ENCODE measurements around the gene MCAT. TPM values are rescaled to one million over a fixed set of nuclear protein-coding genes. Genes with fewer than 3 reads are reported as not detected.
A peak's percentile ranks its signal among the peaks of the same experiment; 100 is the strongest.

The MCAT gene
- total RNA-seq, 1 donor from 2014 or later: 6.8 TPM

DNA sequence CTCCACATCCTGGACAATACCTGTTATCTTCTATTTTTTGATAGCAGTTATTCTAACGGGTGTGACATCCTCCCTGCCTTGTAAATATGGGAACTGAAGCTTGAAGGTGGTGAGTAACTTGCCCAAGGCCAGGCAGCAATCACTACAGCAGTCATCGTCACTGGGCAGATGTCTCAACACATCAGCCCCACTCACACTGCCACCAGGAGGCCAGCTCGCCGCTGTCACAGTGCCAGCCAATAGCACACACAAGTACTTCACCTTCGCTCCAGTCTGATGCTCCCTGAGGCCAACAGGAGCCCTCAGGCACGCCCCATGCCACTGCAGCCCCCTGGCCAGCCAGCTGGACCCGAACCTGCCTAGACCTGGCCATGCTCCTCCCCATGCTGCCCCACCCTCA is 49.1 kb downstream of the MCAT start:
- DNase-seq (ENCODE audit: low read depth in 2 of 2): peak in 1 of 2 donors; percentile 21

DNA sequence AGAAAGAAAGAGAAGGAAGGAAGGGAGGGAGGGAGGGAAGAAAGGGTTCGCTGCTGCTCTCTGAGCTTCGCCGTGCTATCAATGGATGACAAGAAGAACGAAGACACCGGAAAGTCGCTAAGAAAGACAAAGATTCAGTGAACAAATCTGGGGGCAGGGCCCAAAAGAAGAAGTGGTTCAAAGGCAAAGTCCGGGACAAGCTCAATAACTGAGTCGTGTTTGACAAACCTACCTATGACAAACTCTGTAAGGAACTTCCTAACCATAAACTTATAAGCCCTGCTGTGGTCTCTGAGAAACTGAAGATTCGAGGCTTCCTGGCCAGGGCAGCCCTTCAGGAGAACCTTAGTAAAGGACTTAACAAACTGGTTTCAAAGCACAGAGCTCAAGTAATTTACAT is 51.1 kb downstream of the MCAT start:
- no peak for DNase-seq (ENCODE audit: low read depth in 2 of 2)

DNA sequence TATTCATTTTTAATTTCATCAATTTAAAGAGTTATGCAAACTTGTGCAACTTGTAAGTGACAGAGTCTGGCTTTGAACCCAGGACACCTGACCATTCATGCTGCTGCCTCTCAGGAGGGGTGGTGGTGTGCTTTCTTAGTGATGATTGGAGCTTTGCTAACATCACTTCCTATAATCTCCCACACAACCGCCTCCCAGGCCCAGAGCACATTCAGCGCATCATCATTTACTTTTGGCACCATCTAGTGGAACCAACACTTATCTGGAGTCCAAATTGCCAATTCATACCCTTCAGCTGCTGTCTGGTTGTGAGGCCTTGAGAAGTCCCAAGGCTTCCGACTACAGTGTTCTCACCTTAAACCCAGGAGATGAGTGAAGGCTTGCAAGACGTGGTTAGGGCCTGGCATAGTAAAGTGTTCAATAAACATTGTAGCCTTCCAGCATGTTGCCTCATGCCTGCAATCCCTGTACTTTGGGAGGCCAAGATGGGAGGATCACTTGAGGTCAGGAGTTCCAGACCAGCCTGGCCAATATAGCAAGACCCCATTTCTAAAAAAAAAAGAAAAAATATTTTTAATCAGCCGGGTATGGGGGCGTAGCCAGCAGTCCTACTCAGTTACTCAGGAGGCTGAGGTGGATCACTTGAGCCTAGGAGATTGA is 52.9 kb downstream of the MCAT start:
- DNase-seq (ENCODE audit: low read depth in 2 of 2): peak; percentile 86 to 89

DNA sequence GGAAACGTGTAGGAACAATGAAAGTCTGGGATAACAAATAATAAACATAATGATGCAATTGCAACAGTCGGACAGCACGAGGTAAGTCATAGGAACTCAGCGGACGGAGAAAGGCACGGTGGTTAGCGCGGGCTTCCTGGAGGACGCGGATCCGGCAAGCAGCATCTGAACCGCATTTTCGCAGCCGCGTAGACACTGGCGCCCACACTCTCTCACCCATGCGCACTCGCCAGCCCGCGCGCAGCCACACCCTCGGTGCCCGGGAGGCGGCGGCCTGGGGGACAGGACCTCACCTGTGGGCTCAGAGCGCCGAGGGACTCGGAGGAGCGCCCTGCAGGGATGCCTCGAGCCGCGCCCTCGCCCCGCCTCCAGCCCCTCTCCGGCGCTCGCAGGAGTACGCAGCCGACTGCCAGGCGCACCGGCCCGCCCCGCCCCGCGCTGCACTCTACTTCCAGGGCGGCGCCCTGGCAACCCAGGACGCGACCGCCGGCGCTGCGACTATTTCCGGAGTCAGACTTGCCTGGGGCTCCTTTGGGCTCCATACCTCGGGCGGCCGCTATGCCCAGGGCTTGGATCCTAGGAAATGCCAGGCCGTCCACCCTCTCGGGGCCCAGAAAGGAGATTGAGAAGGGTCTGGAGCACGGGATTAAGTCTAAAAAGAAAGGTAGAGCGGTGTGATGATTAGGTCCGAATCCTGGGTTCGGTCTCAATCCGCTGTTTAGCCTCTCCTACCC is 54.0 kb downstream of the MCAT start, which contains the start of gene TTLL1:
TSS of gene TTLL1 (minus strand) at position 408 of the 734 bp plus-strand sequence. CDS start 13,805 bp downstream, outside the sequence.
- DNase-seq (ENCODE audit: low read depth in 2 of 2): peak; percentile 43 to 87

DNA sequence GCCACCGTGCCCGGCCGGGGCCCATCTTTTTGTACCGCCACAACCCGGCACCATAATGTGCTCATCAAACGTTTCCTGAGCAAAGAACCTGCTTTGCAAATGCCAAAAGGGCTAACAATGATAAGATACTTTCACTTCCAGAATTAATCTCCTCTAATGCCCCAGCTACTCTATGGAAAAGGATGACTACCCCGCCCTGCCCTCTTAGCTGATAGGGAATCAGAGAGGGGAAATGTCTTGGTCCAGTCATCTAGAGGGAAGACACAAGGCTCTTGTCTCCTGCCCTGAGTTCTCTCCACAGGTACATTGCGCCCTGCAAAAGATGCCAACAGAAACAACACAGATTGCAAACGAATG is 54.6 kb downstream of the MCAT start:
- DNase-seq (ENCODE audit: low read depth in 2 of 2): no peak

DNA sequence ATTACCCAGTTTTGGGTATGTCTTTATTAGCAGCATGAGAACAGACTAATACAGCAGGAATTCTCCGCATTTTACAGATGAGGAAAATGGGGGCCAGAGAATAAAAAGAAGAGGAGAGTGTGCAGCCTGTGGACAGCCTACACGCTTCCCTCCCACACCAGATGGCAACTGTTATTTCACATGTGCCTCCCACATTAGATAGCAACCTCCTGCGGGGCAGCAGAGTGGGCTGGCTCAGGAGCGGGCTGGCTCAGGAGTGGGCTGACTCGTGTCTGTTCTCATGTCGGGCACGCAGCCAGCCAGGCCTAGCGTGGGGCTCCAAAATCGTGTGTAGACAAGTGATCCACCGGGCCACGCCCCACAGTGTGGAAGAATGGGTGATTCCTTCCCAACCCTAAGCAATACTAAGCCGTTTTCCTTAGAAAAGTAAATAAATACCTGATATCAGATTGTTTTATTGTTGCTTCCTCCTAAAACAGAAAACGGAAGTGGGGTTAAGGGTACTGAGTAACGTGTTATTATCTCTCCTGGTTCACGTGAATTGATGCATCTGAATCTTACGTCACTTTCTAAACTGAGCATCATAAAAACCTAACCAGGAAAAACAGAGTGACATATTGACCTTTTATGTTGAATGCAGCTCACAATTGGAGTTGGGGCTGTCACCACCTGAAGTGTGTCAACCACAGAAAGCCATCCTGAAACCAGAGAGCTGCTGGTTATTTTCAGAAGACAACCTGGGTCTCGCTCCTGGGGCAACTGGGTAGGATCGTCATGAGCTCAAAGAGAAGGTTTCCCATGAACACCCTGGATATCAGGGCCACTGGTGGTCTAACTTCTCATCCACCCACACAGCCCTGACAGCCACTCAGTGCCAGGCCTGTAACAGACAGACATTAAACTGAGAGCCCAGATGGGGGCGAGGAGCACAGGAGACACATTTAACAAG is 57.3 kb downstream of the MCAT start:
- peak; percentile 71 to 87 for DNase-seq (ENCODE audit: low read depth in 2 of 2)

Other genes with a start within 250 kb of the MCAT start
- 68.0 and 85.1 TPM in 2 replicates for gene PACSIN2, start 128.2 kb downstream of the MCAT start, total RNA-seq
- gene TTLL1, start 54.0 kb downstream of the MCAT start, total RNA-seq: 8.2 and 10.9 TPM in 2 replicates
- 1.0 and 1.4 TPM in 2 replicates for gene BIK, start 32.6 kb downstream of the MCAT start, total RNA-seq
- 295 and 296 TPM in 2 replicates for gene TSPO, start 8.2 kb upstream of the MCAT start, total RNA-seq
- 18.0 and 24.7 TPM in 2 replicates for gene TTLL12, start 43.7 kb upstream of the MCAT start, total RNA-seq
- 0.51 and 0.89 TPM in 2 replicates for gene SCUBE1, start 200.0 kb upstream of the MCAT start, total RNA-seq